Muscle layer of duodenum (tissue), 2 donors: ENCODE results near the gene COL5A2.

Experiments
- H3K27ac ChIP-seq: one replicate; pipeline ENCODE4 v1.7.0; 2013; ENCODE audit warnings: mild to moderate bottlenecking, low read length
- H3K27me3 ChIP-seq: one replicate; pipeline ENCODE4 v1.7.0; 2013; ENCODE audit warnings: low read depth, mild to moderate bottlenecking, control low read depth, low read length
- H3K36me3 ChIP-seq, 2 donors: one replicate each; pipeline ENCODE4 v1.7.0; 2013; ENCODE audit warnings: low read length in 2 of 2, control low read depth in 1 of 2, mild to moderate bottlenecking in 1 of 2; ENCODE audit not compliant: insufficient read depth in 2 of 2, control insufficient read depth in 1 of 2
- H3K4me1 ChIP-seq, 2 donors: one replicate each; pipeline ENCODE4 v1.7.0; 2013; ENCODE audit warnings: low read length in 2 of 2, mild to moderate bottlenecking in 2 of 2, control low read depth in 1 of 2, moderate library complexity in 1 of 2; ENCODE audit not compliant: insufficient read depth in 2 of 2, control insufficient read depth in 1 of 2
- H3K4me3 ChIP-seq, 2 donors: one replicate each; pipeline ENCODE4 v1.7.0; 2013; ENCODE audit warnings: low read length in 2 of 2, low read depth in 1 of 2, mild to moderate bottlenecking in 1 of 2
- H3K9me3 ChIP-seq, 2 donors: one replicate each; pipeline ENCODE4 v1.7.0; 2013; ENCODE audit warnings: low read length in 2 of 2, control low read depth in 1 of 2, mild to moderate bottlenecking in 1 of 2; ENCODE audit not compliant: control insufficient read depth in 1 of 2
- donor health status: healthy.

Gene COL5A2

GRCh38 chr2:189014449-189015138 lies 165.0 kb downstream of the COL5A2 start:
- H3K4me3 ChIP-seq = no peak overlapping the region
- H3K27ac ChIP-seq = peak overlapping the region; percentile 30
- no peaks in the 10 kb centered on the region for H3K9me3 ChIP-seq
- H3K27me3 ChIP-seq = no peaks in the 10 kb centered on the region
- peaks cover 8 to 21% of the 10 kb centered on the region in 2 donors for H3K36me3 ChIP-seq
- H3K4me1 ChIP-seq = peaks cover 0 to 14% of the 10 kb centered on the region in 2 donors

GRCh38 chr2:189013671-189014448 lies 165.7 kb downstream of the COL5A2 start:
- Histone ChIP-seq H3K4me3 (no peak overlapping the region), H3K27ac (peak overlapping the region; percentile 30), H3K4me1 (peaks cover 0 to 14% of the 10 kb centered on the region in 2 donors), H3K9me3 (no peaks in the 10 kb centered on the region), H3K27me3 (no peaks in the 10 kb centered on the region), H3K36me3 (peaks cover 9 to 25% of the 10 kb centered on the region in 2 donors)

GRCh38 chr2:189013031-189013430 lies 166.5 kb downstream of the COL5A2 start:
- Histone ChIP-seq H3K27ac (no peak overlapping the region), H3K27me3 (no peaks in the 10 kb centered on the region), H3K4me1 (peaks cover 0 to 14% of the 10 kb centered on the region in 2 donors), H3K36me3 (peaks cover 15 to 34% of the 10 kb centered on the region in 2 donors), H3K9me3 (no peaks in the 10 kb centered on the region), H3K4me3 (no peak overlapping the region)

DNA sequence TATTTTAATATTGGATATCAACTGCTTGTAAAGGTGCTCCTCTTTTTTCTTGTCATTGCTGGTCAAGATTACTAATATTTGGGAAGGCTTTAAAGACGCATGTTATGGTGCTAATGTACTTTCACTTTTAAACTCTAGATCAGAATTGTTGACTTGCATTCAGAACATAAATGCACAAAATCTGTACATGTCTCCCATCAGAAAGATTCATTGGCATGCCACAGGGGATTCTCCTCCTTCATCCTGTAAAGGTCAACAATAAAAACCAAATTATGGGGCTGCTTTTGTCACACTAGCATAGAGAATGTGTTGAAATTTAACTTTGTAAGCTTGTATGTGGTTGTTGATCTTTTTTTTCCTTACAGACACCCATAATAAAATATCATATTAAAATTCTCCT lies 167.2 kb downstream of the COL5A2 start:
- Histone ChIP-seq H3K27me3 (no peaks in the 10 kb centered on the region), H3K36me3 (peaks cover 22 to 40% of the 10 kb centered on the region in 2 donors), H3K4me3 (no peak overlapping the region), H3K9me3 (no peaks in the 10 kb centered on the region), H3K4me1 (peaks cover 0 to 14% of the 10 kb centered on the region in 2 donors), H3K27ac (no peak overlapping the region)

DNA sequence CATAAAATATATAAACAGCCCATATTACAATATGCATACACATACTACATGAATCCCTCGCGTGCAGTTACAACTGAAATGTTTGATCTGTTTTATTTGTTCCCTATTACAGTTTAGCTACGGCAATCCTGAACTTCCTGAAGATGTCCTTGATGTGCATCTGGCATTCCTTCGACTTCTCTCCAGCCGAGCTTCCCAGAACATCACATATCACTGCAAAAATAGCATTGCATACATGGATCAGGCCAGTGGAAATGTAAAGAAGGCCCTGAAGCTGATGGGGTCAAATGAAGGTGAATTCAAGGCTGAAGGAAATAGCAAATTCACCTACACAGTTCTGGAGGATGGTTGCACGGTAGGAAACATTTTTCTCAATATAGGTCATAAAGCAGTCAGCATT lies 169.0 kb downstream of the COL5A2 start:
- no peak overlapping the region for H3K4me3 ChIP-seq
- no peak overlapping the region for H3K27ac ChIP-seq
- H3K36me3 ChIP-seq = peaks cover 30 to 53% of the 10 kb centered on the region in 2 donors
- H3K9me3 ChIP-seq = no peaks in the 10 kb centered on the region
- peaks cover 0 to 14% of the 10 kb centered on the region in 2 donors for H3K4me1 ChIP-seq
- H3K27me3 ChIP-seq = no peaks in the 10 kb centered on the region

GRCh38 chr2:189008555-189009262 lies 170.9 kb downstream of the COL5A2 start:
- Histone ChIP-seq H3K4me1 (peaks cover 0 to 7% of the 10 kb centered on the region in 2 donors), H3K27me3 (no peaks in the 10 kb centered on the region), H3K4me3 (no peak overlapping the region), H3K36me3 (peaks cover 30 to 70% of the 10 kb centered on the region in 2 donors), H3K9me3 (no peaks in the 10 kb centered on the region), H3K27ac (no peak overlapping the region)

DNA sequence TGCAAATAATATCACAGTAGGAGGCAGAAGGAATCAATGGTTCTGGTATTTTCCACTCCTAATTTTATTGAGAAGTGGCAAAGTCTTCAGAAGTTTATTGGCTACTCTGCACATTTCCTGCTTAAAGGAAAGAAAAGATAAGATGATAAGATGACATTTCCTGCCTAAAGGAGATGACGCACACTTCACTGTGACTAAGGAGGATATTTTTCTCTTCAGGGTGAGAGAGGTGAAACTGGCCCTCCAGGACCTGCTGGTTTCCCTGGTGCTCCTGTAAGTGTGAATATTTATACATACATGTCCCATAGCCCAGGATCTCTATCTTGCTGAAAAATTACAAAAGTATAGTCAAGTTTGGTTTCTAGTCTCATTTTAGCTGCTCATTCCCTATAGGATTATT lies 177.5 kb downstream of the COL5A2 start:
- H3K4me1 ChIP-seq = no peaks in the 10 kb centered on the region
- no peaks in the 10 kb centered on the region for H3K27me3 ChIP-seq
- H3K27ac ChIP-seq = no peak overlapping the region
- H3K9me3 ChIP-seq = no peaks in the 10 kb centered on the region
- H3K4me3 ChIP-seq = no peak overlapping the region
- H3K36me3 ChIP-seq = peaks cover 40 to 87% of the 10 kb centered on the region in 2 donors

DNA sequence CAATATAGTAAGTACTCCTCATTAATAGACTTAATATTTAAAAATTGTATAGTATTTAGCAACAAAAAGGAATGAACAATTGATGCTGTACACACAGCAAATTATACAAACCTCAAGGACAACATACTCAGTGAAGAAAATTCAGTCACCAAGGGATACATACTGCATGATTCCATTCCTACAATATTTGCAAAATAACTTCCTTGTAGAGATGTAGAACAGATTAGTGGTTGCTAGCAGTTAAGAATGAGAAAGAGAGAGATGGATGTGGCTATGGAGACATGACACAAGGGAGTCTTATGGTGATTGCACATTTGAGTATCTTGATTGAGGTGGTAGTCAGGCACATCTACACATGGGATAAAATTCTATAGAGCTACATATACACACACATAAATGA lies 179.3 kb downstream of the COL5A2 start:
- Histone ChIP-seq H3K4me1 (no peaks in the 10 kb centered on the region), H3K36me3 (peaks cover 34 to 88% of the 10 kb centered on the region in 2 donors), H3K27me3 (no peaks in the 10 kb centered on the region), H3K9me3 (no peaks in the 10 kb centered on the region), H3K27ac (no peak overlapping the region), H3K4me3 (no peak overlapping the region)

GRCh38 chr2:188997263-188997662 lies 182.3 kb downstream of the COL5A2 start:
- peak overlapping the region; percentile 28 for H3K27ac ChIP-seq
- peaks cover 0 to 4% of the 10 kb centered on the region in 2 donors for H3K4me1 ChIP-seq
- no peaks in the 10 kb centered on the region for H3K9me3 ChIP-seq
- peaks cover 46 to 86% of the 10 kb centered on the region in 2 donors for H3K36me3 ChIP-seq
- H3K4me3 ChIP-seq = no peak overlapping the region
- H3K27me3 ChIP-seq = no peaks in the 10 kb centered on the region

GRCh38 chr2:188993247-188993646 lies 186.3 kb downstream of the COL5A2 start:
- Histone ChIP-seq H3K4me3 (no peak overlapping the region), H3K9me3 (no peaks in the 10 kb centered on the region), H3K27ac (no peak overlapping the region), H3K4me1 (peaks cover 0 to 4% of the 10 kb centered on the region in 2 donors), H3K36me3 (peaks cover 32 to 81% of the 10 kb centered on the region in 2 donors), H3K27me3 (no peaks in the 10 kb centered on the region)

DNA sequence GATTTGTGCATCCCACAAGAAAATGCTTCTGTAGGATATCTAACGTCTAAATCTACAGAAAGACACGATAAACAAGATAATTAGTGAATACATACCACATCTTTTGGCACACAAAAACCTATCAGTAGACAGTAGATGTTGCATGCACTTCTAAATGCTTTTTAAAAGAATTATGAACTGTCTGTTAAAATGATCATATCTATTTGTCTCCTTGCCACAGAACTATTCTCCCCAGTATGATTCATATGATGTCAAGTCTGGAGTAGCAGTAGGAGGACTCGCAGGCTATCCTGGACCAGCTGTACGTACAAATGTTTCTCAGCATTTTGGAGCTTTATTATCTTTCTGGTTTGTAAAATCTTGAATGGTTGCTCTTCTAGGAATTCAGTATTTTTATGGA lies 192.7 kb downstream of the COL5A2 start:
- Histone ChIP-seq H3K4me1 (peaks cover 6 to 9% of the 10 kb centered on the region in 2 donors), H3K27ac (peak overlapping the region; percentile 62), H3K36me3 (peaks cover 18 to 67% of the 10 kb centered on the region in 2 donors)

More for the DNA sequence above, 192.7 kb downstream of the COL5A2 start:
- Histone ChIP-seq H3K4me3 (no peak overlapping the region), H3K27me3 (no peaks in the 10 kb centered on the region), H3K9me3 (no peaks in the 10 kb centered on the region)
